CD4-positive, alpha-beta T cell treated with Interleukin-2 at 100 ng/mL for 4 hours (primary cell): ENCODE measurements around the gene DDX6.
"Not testable (repeated sequence)": the region's sequence is repeated elsewhere in the genome, so short reads cannot be mapped to it uniquely, and the experiment has no call there.

Source experiments
- DNase-seq: peaks from one replicate; pipeline ENCODE4 v3.0.0-alpha.2; 2020; ENCODE audit warnings: low spot score

DDX6 gene

GRCh38 chr11:118740892-118741291 is 50.1 kb downstream of the DDX6 start:
- no peak for DNase-seq

- DNase-seq, result no peak
These were observed 55.8 kb downstream of the DDX6 start for GRCh38 chr11:118735203-118735602.

GRCh38 chr11:118734031-118734430 is 56.9 kb downstream of the DDX6 start:
- DNase-seq, result no peak

- DNase-seq, result not testable (repeated sequence)
These were observed 61.2 kb downstream of the DDX6 start for GRCh38 chr11:118729753-118730152.

- not testable (repeated sequence) for DNase-seq
These were observed 62.9 kb downstream of the DDX6 start for GRCh38 chr11:118728112-118728511.

- DNase-seq, result not testable (repeated sequence)
These were observed 63.3 kb downstream of the DDX6 start for GRCh38 chr11:118727721-118728066.

GRCh38 chr11:118727001-118727720 is 63.8 kb downstream of the DDX6 start:
- DNase-seq, result not testable (repeated sequence)

- not testable (repeated sequence) for DNase-seq
These were observed 69.4 kb downstream of the DDX6 start for GRCh38 chr11:118721478-118722015.

GRCh38 chr11:118720740-118721139 is 70.2 kb downstream of the DDX6 start:
- not testable (repeated sequence) for DNase-seq

GRCh38 chr11:118720078-118720477 is 70.9 kb downstream of the DDX6 start:
- not testable (repeated sequence) for DNase-seq

GRCh38 chr11:118718562-118718961 is 72.4 kb downstream of the DDX6 start:
- not testable (repeated sequence) for DNase-seq

- not testable (repeated sequence) for DNase-seq
These were observed 73.2 kb downstream of the DDX6 start for GRCh38 chr11:118717733-118718132.

- DNase-seq, result not testable (repeated sequence)
These were observed 73.7 kb downstream of the DDX6 start for GRCh38 chr11:118717221-118717620.

- no peak for DNase-seq
These were observed 75.1 kb downstream of the DDX6 start for GRCh38 chr11:118715837-118716260.

GRCh38 chr11:118715245-118715831 is 75.6 kb downstream of the DDX6 start:
- DNase-seq, result no peak

GRCh38 chr11:118714816-118715215 is 76.1 kb downstream of the DDX6 start:
- no peak for DNase-seq

- not testable (repeated sequence) for DNase-seq
These were observed 76.5 kb downstream of the DDX6 start for GRCh38 chr11:118714416-118714815.

- DNase-seq, result no peak
These were observed 82.7 kb downstream of the DDX6 start for GRCh38 chr11:118708296-118708695.

GRCh38 chr11:118706546-118706825 is 84.5 kb downstream of the DDX6 start:
- no peak for DNase-seq

- no peak for DNase-seq
These were observed 85.0 kb downstream of the DDX6 start for GRCh38 chr11:118705791-118706545.

GRCh38 chr11:118705111-118705741 is 85.7 kb downstream of the DDX6 start:
- peak; percentile 54 for DNase-seq

- DNase-seq, result no peak
These were observed 87.3 kb downstream of the DDX6 start for GRCh38 chr11:118703563-118704106.
